OCI-LY3 (cell line): ENCODE measurements around the gene HSBP1L1.

Source experiments
- H2AFZ ChIP-seq: fragments of 200-600, 300-600 bp; shearing (Covaris generic); 2 replicates; pipeline ENCODE4 v1.6.0; 2014; ENCODE audit warnings: antibody characterized with exemption, low read depth, low read length
- H3K27ac ChIP-seq: fragments of 200-600, 300-600 bp; sonication (generic); 2 replicates; pipeline ENCODE4 v1.5.1; 2014; ENCODE audit warnings: mild to moderate bottlenecking, low read length, moderate library complexity, mixed read lengths
- H3K27me3 ChIP-seq: fragments of 200-600, 300-600 bp; sonication (generic); 2 replicates; pipeline ENCODE4 v1.6.1; 2014; ENCODE audit warnings: low read depth, low read length, mixed read lengths
- H3K36me3 ChIP-seq: fragments of 200-600, 300-600 bp; sonication (generic); replicated peaks from 2 replicates; pipeline ENCODE3; 2014; ENCODE audit warnings: low read depth, low read length, mixed read lengths
- H3K4me1 ChIP-seq: fragments of 300-600, 200-600 bp; sonication (generic); 2 replicates; pipeline ENCODE4 v1.6.1; 2014; ENCODE audit warnings: low read length, mixed read lengths
- H3K4me2 ChIP-seq: fragments of 200-600, 300-600 bp; sonication (generic); 2 replicates; pipeline ENCODE4 v1.6.1; 2014; ENCODE audit warnings: low read length, mixed read lengths
- H3K4me3 ChIP-seq: fragments of 300-600, 200-600 bp; sonication (generic); 2 replicates; pipeline ENCODE4 v1.5.1; 2014; ENCODE audit warnings: antibody characterized with exemption, mild to moderate bottlenecking, low read length, moderate library complexity
- H3K79me2 ChIP-seq: fragments of 300-600, 200-600 bp; shearing (Covaris generic); 2 replicates; pipeline ENCODE4 v1.6.1; 2014; ENCODE audit warnings: mild to moderate bottlenecking, low read length, mixed read lengths
- H3K9ac ChIP-seq: fragments of 300-600, 200-600 bp; shearing (Covaris generic); 2 replicates; pipeline ENCODE4 v1.6.0; 2014; ENCODE audit warnings: mild to moderate bottlenecking, low read length, moderate library complexity
- H3K9me3 ChIP-seq: fragments of 200-600, 300-600 bp; shearing (Covaris generic); 2 replicates; pipeline ENCODE4 v1.6.1; 2014; ENCODE audit warnings: low read length, mixed read lengths; ENCODE audit not compliant: insufficient read depth
- H4K20me1 ChIP-seq: fragments of 200-600, 300-600 bp; sonication (generic); 2 replicates; pipeline ENCODE4 v1.6.1; 2016; ENCODE audit warnings: low read length, mixed read lengths; ENCODE audit not compliant: insufficient read depth
- EZH2phosphoT487 ChIP-seq: fragments of 200-600 bp; shearing (Covaris generic); IDR thresholded peaks from 2 replicates; pipeline ENCODE4 v1.6.1; 2018; ENCODE audit warnings: antibody characterized with exemption, mixed run types, low read depth
- TF ChIP-seq, protein P1 (sequence below): fragments of 200-600, 300-600 bp; sonication (generic); IDR thresholded peaks from 2 replicates; pipeline ENCODE4 v1.5.1; 2014; ENCODE audit warnings: antibody characterized with exemption, low read length, low read depth

The HSBP1L1 gene

GRCh38 chr18:79964330-79965118 is at the start of gene HSBP1L1:
Gene HSBP1L1, plus strand, starts transcription at chr18:79964643. Its CDS starts 93 bp downstream, at chr18:79964736.
- no peak for TF ChIP-seq EZH2phosphoT487
- TF ChIP-seq, protein P1, sequence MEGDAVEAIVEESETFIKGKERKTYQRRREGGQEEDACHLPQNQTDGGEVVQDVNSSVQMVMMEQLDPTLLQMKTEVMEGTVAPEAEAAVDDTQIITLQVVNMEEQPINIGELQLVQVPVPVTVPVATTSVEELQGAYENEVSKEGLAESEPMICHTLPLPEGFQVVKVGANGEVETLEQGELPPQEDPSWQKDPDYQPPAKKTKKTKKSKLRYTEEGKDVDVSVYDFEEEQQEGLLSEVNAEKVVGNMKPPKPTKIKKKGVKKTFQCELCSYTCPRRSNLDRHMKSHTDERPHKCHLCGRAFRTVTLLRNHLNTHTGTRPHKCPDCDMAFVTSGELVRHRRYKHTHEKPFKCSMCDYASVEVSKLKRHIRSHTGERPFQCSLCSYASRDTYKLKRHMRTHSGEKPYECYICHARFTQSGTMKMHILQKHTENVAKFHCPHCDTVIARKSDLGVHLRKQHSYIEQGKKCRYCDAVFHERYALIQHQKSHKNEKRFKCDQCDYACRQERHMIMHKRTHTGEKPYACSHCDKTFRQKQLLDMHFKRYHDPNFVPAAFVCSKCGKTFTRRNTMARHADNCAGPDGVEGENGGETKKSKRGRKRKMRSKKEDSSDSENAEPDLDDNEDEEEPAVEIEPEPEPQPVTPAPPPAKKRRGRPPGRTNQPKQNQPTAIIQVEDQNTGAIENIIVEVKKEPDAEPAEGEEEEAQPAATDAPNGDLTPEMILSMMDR: no peak
- Histone ChIP-seq H3K4me2 (peak within 1 kb of the TSS; percentile 46), H3K9me3 (no peaks in the 10 kb centered on the region), H2AFZ (no peak within 1 kb of the TSS), H3K27me3 (no peaks in the 10 kb centered on the region), H3K4me1 (peaks cover 20% of the 10 kb centered on the region), H3K36me3 (peaks cover 6% of the 10 kb centered on the region), H3K4me3 (peak within 1 kb of the TSS; percentile 33; the same call in 1 of the 2 replicates), H3K27ac (no peak within 1 kb of the TSS), H3K79me2 (peaks cover 7% of the 10 kb centered on the region; the same call in 1 of the 2 replicates), H4K20me1 (0 out of 2 replicates have a peak, but pooled peaks cover 3% of the 10 kb centered on the region), H3K9ac (no peak within 1 kb of the TSS)

DNA sequence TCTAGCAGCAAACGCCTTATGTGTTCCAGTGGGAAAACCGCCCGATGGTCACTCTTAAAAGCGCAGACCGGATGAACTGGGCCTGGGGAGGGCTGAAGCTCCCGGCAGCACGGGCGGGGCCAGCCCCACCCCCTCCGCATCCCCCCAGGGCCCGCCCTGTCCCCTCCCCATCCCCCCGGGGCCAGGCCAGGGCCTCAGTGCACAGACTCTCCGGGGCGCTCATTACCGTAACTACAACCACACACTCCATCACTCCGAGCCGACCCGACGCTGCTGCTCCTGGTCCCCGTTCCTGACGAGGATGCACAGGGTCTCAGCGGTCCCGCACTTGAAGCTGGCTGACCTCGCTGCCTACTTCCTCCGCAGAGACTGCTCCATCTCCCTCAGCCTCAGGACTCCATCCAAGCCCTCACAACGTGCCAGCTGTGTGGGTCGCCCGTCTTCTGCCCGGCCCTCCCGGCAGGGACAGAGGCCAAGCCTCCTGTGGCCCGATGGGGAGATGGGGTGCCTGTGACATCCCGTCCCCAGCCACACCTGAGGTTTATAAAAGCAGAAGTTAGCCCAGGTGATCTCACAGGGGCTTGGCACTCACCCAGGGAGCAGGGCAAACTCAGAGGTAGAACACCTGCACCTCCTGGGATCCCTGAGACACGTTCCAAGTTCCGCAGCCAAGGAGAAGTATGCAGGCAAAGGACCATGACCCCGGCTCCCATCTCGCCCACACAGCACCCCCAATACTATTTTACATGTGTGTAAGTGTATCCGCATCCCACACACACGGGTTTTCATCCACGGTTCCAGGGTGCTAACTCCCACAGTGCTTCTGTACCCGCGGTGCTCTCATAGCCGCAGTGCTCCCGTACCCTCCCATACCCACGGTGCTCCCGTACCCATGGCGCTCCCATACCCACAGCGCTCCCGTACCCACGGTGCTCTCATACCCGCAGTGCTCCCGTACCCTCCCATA is 49.0 kb upstream of the HSBP1L1 start:
- Histone ChIP-seq H3K36me3 (peaks cover 72% of the 10 kb centered on the region), H3K27ac (no peak overlapping the region), H3K9ac (no peak overlapping the region), H3K27me3 (no peaks in the 10 kb centered on the region), H4K20me1 (peaks cover 17% of the 10 kb centered on the region; the same call in 1 of the 2 replicates), H2AFZ (no peak overlapping the region), H3K9me3 (no peaks in the 10 kb centered on the region), H3K79me2 (peaks cover 31% of the 10 kb centered on the region), H3K4me2 (no peak overlapping the region), H3K4me1 (no peaks in the 10 kb centered on the region), H3K4me3 (no peak overlapping the region)
- no peak for TF ChIP-seq EZH2phosphoT487
- TF ChIP-seq, protein P1: no peak

DNA sequence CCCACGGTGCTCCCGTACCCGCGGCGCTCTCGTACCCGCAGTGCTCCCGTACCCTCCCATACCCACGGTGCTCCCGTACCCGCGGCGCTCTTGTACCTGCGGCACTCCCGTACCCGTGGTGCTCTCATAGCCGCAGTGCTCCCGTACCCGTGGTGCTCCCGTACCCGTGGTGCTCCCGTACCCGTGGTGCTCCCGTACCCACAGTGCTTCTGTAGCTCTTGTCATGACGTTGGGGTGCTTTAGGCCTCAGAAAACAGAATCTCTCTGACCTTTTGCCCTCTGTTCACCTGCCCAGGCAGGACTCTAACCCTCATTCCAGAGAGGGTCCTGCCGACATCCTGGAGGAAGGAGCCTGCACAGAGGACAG is 48.3 kb upstream of the HSBP1L1 start:
- Histone ChIP-seq H3K4me1 (no peaks in the 10 kb centered on the region), H4K20me1 (peaks cover 17% of the 10 kb centered on the region; the same call in 1 of the 2 replicates), H3K36me3 (peaks cover 67% of the 10 kb centered on the region), H3K79me2 (peaks cover 24% of the 10 kb centered on the region), H3K4me3 (no peak overlapping the region), H3K27ac (no peak overlapping the region), H2AFZ (no peak overlapping the region), H3K9me3 (no peaks in the 10 kb centered on the region), H3K9ac (no peak overlapping the region), H3K27me3 (no peaks in the 10 kb centered on the region), H3K4me2 (no peak overlapping the region)
- TF ChIP-seq, protein P1: no peak
- TF ChIP-seq EZH2phosphoT487: no peak

GRCh38 chr18:79916546-79917168 is 47.8 kb upstream of the HSBP1L1 start:
- H3K27me3 ChIP-seq: no peaks in the 10 kb centered on the region
- no peaks in the 10 kb centered on the region for H3K4me1 ChIP-seq
- peaks cover 64% of the 10 kb centered on the region for H3K36me3 ChIP-seq
- H3K9me3 ChIP-seq: no peaks in the 10 kb centered on the region
- no peak overlapping the region for H2AFZ ChIP-seq
- H3K79me2 ChIP-seq: peaks cover 19% of the 10 kb centered on the region
- no peak overlapping the region for H3K9ac ChIP-seq
- no peak overlapping the region for H3K4me3 ChIP-seq
- H3K27ac ChIP-seq: no peak overlapping the region
- H4K20me1 ChIP-seq: peaks cover 17% of the 10 kb centered on the region; the same call in 1 of the 2 replicates
- no peak overlapping the region for H3K4me2 ChIP-seq
- TF ChIP-seq EZH2phosphoT487: no peak
- TF ChIP-seq, protein P1: no peak
